HL-60 (cell line): ENCODE data around the gene ARHGEF17.

Experiments used
- DNase-seq, 2 experiments: peaks; one replicate each; pipeline ENCODE4 v3.0.0-alpha.2; 2010 to 2020; ENCODE audit warnings: low read depth in 1 of 2, low spot score in 1 of 2
- H3K27ac ChIP-seq: fragments of 250-450 bp; sonication (Bioruptor Pico); replicated peaks from 2 replicates; pipeline ENCODE4 v1.5.1; 2020; ENCODE audit warnings: mild to moderate bottlenecking, moderate library complexity
- H3K27me3 ChIP-seq: fragments of 250-450 bp; sonication (Bioruptor Pico); 2 replicates; pipeline ENCODE4 v1.5.1; 2021; ENCODE audit warnings: mild to moderate bottlenecking, moderate library complexity; ENCODE audit not compliant: insufficient read depth, poor library complexity, severe bottlenecking
- H3K4me3 ChIP-seq: replicated peaks from 2 replicates; pipeline ENCODE4 v1.5.1; 2011; ENCODE audit warnings: mild to moderate bottlenecking, control low read depth, low read length; ENCODE audit not compliant: insufficient read depth
- GABPA ChIP-seq: IDR thresholded peaks from 2 replicates; pipeline ENCODE4 v1.6.1; 2012; ENCODE audit warnings: low read depth
- POLR2AphosphoS5 ChIP-seq: IDR thresholded peaks from 2 replicates; pipeline ENCODE4 v1.6.1; 2012; ENCODE audit warnings: low read depth
- SPI1 ChIP-seq: IDR thresholded peaks from 2 replicates; pipeline ENCODE4 v1.6.1; 2012; ENCODE audit warnings: low read depth, mild to moderate bottlenecking, borderline replicate concordance
- TF ChIP-seq, protein P1 (sequence below): IDR thresholded peaks from 2 replicates; pipeline ENCODE4 v1.6.1; 2012; ENCODE audit warnings: low read depth; ENCODE audit not compliant: insufficient replicate concordance
- TF ChIP-seq, protein P2 (sequence below): IDR thresholded peaks from one replicate; pipeline ENCODE4 v1.5.1; 2011; ENCODE audit warnings: low read length, control low read depth, inconsistent platforms; ENCODE audit not compliant: insufficient read depth

The ARHGEF17 gene

DNA sequence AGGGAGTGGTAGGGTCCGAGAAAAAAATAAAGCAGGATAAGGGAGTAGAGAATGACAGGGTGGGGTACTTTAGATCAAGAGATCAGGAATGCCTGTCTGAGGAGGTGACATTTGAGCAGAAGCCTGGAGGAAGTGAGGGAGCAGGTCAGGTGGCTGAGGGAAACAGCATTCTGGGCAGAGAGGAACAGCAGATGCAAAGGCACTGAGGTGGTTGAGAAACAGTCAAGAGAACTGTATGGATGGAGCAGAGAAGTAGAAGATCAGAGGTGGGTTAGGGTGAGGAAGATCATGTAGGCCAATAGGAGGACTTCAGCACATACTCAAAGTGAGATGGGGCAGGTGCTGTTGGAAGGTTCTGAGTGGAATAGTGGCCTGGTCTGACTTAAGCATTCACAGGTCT, 8.3 kb downstream of the ARHGEF17 start:
- Histone ChIP-seq H3K27ac (no peak overlapping the region), H3K4me3 (no peak overlapping the region), H3K27me3 (no peaks in the 10 kb centered on the region)
- DNase-seq = no peak
- TF ChIP-seq GABPA (no peak), SPI1 (no peak; the same call in 1 of the 2 replicates), POLR2AphosphoS5 (no peak)
- TF ChIP-seq, protein P1, sequence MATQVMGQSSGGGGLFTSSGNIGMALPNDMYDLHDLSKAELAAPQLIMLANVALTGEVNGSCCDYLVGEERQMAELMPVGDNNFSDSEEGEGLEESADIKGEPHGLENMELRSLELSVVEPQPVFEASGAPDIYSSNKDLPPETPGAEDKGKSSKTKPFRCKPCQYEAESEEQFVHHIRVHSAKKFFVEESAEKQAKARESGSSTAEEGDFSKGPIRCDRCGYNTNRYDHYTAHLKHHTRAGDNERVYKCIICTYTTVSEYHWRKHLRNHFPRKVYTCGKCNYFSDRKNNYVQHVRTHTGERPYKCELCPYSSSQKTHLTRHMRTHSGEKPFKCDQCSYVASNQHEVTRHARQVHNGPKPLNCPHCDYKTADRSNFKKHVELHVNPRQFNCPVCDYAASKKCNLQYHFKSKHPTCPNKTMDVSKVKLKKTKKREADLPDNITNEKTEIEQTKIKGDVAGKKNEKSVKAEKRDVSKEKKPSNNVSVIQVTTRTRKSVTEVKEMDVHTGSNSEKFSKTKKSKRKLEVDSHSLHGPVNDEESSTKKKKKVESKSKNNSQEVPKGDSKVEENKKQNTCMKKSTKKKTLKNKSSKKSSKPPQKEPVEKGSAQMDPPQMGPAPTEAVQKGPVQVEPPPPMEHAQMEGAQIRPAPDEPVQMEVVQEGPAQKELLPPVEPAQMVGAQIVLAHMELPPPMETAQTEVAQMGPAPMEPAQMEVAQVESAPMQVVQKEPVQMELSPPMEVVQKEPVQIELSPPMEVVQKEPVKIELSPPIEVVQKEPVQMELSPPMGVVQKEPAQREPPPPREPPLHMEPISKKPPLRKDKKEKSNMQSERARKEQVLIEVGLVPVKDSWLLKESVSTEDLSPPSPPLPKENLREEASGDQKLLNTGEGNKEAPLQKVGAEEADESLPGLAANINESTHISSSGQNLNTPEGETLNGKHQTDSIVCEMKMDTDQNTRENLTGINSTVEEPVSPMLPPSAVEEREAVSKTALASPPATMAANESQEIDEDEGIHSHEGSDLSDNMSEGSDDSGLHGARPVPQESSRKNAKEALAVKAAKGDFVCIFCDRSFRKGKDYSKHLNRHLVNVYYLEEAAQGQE = no peak
- TF ChIP-seq, protein P2, sequence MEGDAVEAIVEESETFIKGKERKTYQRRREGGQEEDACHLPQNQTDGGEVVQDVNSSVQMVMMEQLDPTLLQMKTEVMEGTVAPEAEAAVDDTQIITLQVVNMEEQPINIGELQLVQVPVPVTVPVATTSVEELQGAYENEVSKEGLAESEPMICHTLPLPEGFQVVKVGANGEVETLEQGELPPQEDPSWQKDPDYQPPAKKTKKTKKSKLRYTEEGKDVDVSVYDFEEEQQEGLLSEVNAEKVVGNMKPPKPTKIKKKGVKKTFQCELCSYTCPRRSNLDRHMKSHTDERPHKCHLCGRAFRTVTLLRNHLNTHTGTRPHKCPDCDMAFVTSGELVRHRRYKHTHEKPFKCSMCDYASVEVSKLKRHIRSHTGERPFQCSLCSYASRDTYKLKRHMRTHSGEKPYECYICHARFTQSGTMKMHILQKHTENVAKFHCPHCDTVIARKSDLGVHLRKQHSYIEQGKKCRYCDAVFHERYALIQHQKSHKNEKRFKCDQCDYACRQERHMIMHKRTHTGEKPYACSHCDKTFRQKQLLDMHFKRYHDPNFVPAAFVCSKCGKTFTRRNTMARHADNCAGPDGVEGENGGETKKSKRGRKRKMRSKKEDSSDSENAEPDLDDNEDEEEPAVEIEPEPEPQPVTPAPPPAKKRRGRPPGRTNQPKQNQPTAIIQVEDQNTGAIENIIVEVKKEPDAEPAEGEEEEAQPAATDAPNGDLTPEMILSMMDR = no peak

DNA sequence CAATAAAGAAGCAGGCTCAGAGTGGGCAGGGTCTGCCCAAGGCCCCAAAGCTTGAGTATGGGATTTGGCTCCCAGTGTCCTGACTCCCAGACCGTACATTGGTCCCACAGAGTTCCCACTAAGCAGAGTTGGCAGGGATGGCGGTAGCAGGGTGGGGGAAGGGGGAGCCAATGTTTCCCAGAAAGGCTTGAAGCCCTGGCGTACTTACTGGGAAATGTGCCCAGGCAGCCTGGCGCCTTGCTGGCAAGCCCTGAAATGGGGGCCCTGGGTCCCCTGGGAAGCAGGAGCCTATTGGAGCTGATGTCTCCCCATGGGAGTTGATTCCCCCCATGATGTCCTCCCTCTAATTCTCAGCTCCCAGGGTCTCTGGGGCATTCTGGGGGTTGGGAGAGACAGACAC, 9.3 kb downstream of the ARHGEF17 start:
- DNase-seq = no peak
- Histone ChIP-seq H3K4me3 (no peak overlapping the region), H3K27ac (no peak overlapping the region), H3K27me3 (no peaks in the 10 kb centered on the region)
- TF ChIP-seq GABPA = no peak
- no peak for TF ChIP-seq POLR2AphosphoS5
- TF ChIP-seq, protein P1 = no peak
- no peak for TF ChIP-seq SPI1
- TF ChIP-seq, protein P2 = no peak

DNA sequence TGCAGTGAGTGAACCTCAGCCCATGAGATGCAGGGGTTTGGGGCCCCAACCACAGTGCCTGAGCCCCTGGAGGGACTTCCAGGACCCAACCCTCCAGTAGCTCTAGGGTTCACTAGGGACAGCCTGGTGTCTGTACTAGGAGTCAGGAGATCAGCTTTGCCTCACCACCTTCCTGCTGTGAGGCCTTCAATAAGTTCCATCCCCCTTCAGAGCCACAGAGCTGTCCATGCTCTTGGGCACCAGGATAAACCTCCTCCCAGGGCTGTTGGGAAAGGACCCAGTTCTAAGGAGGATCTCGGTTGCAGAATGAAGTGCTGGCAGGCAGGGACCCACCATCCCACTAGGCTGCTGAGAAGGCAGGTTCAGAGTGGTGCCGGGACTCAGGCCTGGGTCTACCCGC, 9.7 kb downstream of the ARHGEF17 start:
- H3K4me3 ChIP-seq = no peak overlapping the region
- TF ChIP-seq, protein P2 = no peak
- TF ChIP-seq, protein P1 = no peak
- no peak for TF ChIP-seq SPI1
- no peak for TF ChIP-seq POLR2AphosphoS5
- TF ChIP-seq GABPA = no peak
- no peak for DNase-seq
- no peak overlapping the region for H3K27ac ChIP-seq
- H3K27me3 ChIP-seq = no peaks in the 10 kb centered on the region
